ENCODE measurements around the gene NPR2.

NPR2 gene

GRCh38 chr9:35791297-35791921 is at the start of gene NPR2:
Gene NPR2, plus strand, starts transcription at chr9:35791591. Its CDS starts 818 bp downstream, at chr9:35792409.
- no peak for DNase-seq (ENCODE audit: low spot score)

- DNase-seq (ENCODE audit: low spot score), result no peak
These were observed 49.7 kb upstream of the NPR2 start for GRCh38 chr9:35741740-35742139.

GRCh38 chr9:35743452-35743851 is 47.9 kb upstream of the NPR2 start:
- no peak for DNase-seq (ENCODE audit: low spot score)

GRCh38 chr9:35743880-35744518 is 47.4 kb upstream of the NPR2 start:
- no peak for DNase-seq (ENCODE audit: low spot score)

- no peak for DNase-seq (ENCODE audit: low spot score)
These were observed 45.8 kb upstream of the NPR2 start for GRCh38 chr9:35745569-35745968.

- no peak for DNase-seq (ENCODE audit: low spot score)
These were observed 44.8 kb upstream of the NPR2 start for GRCh38 chr9:35746583-35746982.

GRCh38 chr9:35748242-35748857 is 43.0 kb upstream of the NPR2 start:
- no peak for DNase-seq (ENCODE audit: low spot score)

GRCh38 chr9:35748858-35749514 is 42.4 kb upstream of the NPR2 start, which contains the start of the genes GBA2 and RGP1:
Gene GBA2, minus strand, starts transcription at chr9:35749228. Its CDS starts 524 bp downstream, at chr9:35748704.
Gene RGP1, plus strand, starts transcription at chr9:35749287. Its CDS starts 469 bp downstream, at chr9:35749756.
- peak; percentile 70 for DNase-seq (ENCODE audit: low spot score)

GRCh38 chr9:35749515-35750255 is 41.7 kb upstream of the NPR2 start:
- peak; percentile 19 for DNase-seq (ENCODE audit: low spot score)

GRCh38 chr9:35750256-35750531 is 41.2 kb upstream of the NPR2 start:
- no peak for DNase-seq (ENCODE audit: low spot score)

- no peak for DNase-seq (ENCODE audit: low spot score)
These were observed 37.9 kb upstream of the NPR2 start for GRCh38 chr9:35753466-35753865.

GRCh38 chr9:35754264-35754663 is 37.1 kb upstream of the NPR2 start, which contains the start of gene MSMP:
Gene MSMP, minus strand, starts transcription at chr9:35754276. Its CDS starts 147 bp downstream, at chr9:35754129.
- DNase-seq (ENCODE audit: low spot score), result no peak

- no peak for DNase-seq (ENCODE audit: low spot score)
These were observed 36.3 kb upstream of the NPR2 start for GRCh38 chr9:35755071-35755470.

GRCh38 chr9:35756275-35757225 is 34.8 kb upstream of the NPR2 start:
- peak; percentile 59 for DNase-seq (ENCODE audit: low spot score)

- DNase-seq (ENCODE audit: low spot score), result no peak
These were observed 34.0 kb upstream of the NPR2 start for GRCh38 chr9:35757226-35757891.

GRCh38 chr9:35757892-35758275 is 33.5 kb upstream of the NPR2 start:
- no peak for DNase-seq (ENCODE audit: low spot score)

GRCh38 chr9:35758475-35759050 is 32.8 kb upstream of the NPR2 start:
- no peak for DNase-seq (ENCODE audit: low spot score)

GRCh38 chr9:35759795-35760194 is 31.6 kb upstream of the NPR2 start:
- no peak for DNase-seq (ENCODE audit: low spot score)

- no peak for DNase-seq (ENCODE audit: low spot score)
These were observed 30.7 kb upstream of the NPR2 start for GRCh38 chr9:35760651-35761050.

- no peak for DNase-seq (ENCODE audit: low spot score)
These were observed 28.2 kb upstream of the NPR2 start for GRCh38 chr9:35763181-35763580.
